ENCODE measurements around the gene MYCN. TPM values are rescaled to one million over a fixed set of nuclear protein-coding genes. Genes with fewer than 3 reads are reported as not detected.

MYCN gene
- total and polyA plus RNA-seq, 2 donors (not counting 1 experiment from before 2014, with no cell fraction given): not detected

DNA sequence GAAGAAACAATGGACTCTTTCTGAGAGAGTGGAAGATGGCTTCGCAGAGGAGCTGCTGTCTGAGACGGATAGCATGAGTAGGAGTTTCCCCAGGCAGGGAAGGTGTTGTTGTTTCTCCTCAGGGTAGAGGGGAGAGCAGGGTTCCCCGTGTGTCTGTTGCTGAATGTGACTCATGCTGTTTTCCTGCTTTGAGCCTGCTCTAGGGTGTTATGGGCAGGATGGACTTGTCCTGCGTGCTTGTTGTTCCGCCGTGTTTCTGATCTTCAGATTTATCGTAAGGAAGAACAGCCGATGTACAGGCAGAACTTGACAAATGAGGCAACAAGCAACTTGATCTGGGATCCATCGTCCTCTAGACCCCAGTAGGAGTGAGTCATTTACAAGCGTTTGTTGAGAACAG lies 19.7 kb upstream of the MYCN start:
- Histone ChIP-seq H3K27ac (ENCODE audit: insufficient read depth, low read length) (no peak overlapping the region), H3K4me2 (ENCODE audit: extremely low read depth, insufficient read depth, low read length) (no peak overlapping the region), H4K20me1 (ENCODE audit: control insufficient read depth, extremely low read depth, insufficient read depth, low read length) (no peaks in the 10 kb centered on the region), H3K9ac (ENCODE audit: insufficient read depth, low read length) (no peak overlapping the region), H3K27me3 (ENCODE audit: control insufficient read depth, insufficient read depth, low read length) (no peaks in the 10 kb centered on the region), H3K36me3 (ENCODE audit: control insufficient read depth, insufficient read depth, low read length) (no peaks in the 10 kb centered on the region), H3K79me2 (ENCODE audit: control insufficient read depth, insufficient read depth, low read length) (no peaks in the 10 kb centered on the region), H3K4me3 (replicated peaks in 1 of 4; ENCODE audit: control extremely low read depth in 1 of 4, insufficient read depth in 1 of 4, low read depth in 3 of 4, low read length in 4 of 4) (no peak overlapping the region), H2AFZ (ENCODE audit: low read length) (no peak overlapping the region), H3K9me3 (ENCODE audit: control insufficient read depth, insufficient read depth, low read depth, low read length) (no peaks in the 10 kb centered on the region), H3K4me1 (ENCODE audit: control insufficient read depth, extremely low read depth, insufficient read depth, low read length) (no peaks in the 10 kb centered on the region)
- TF ChIP-seq CTCF (conservative IDR thresholded peaks at IDR 0.05 in 1 of 2, IDR thresholded peaks at IDR 0.05 in 1 of 2; ENCODE audit: low read depth in 1 of 2, low read length in 2 of 2): no peak
- no peak for TF ChIP-seq EZH2 (IDR thresholded peaks at IDR 0.05; ENCODE audit: low read length, missing control alignments)
- no peak for DNase-seq (ENCODE audit: low read depth in 2 of 2)

GRCh38 chr2:15923597-15923996 lies 16.8 kb upstream of the MYCN start:
- H3K4me2 ChIP-seq (ENCODE audit: extremely low read depth, insufficient read depth, low read length): no peak overlapping the region
- no peak overlapping the region for H3K27ac ChIP-seq (ENCODE audit: insufficient read depth, low read length)
- no peaks in the 10 kb centered on the region for H3K4me1 ChIP-seq (ENCODE audit: control insufficient read depth, extremely low read depth, insufficient read depth, low read length)
- no peaks in the 10 kb centered on the region for H3K9me3 ChIP-seq (ENCODE audit: control insufficient read depth, insufficient read depth, low read depth, low read length)
- no peak overlapping the region for H2AFZ ChIP-seq (ENCODE audit: low read length)
- H3K9ac ChIP-seq (ENCODE audit: insufficient read depth, low read length): no peak overlapping the region
- H4K20me1 ChIP-seq (ENCODE audit: control insufficient read depth, extremely low read depth, insufficient read depth, low read length): no peaks in the 10 kb centered on the region
- H3K4me3 ChIP-seq (replicated peaks in 1 of 4; ENCODE audit: control extremely low read depth in 1 of 4, insufficient read depth in 1 of 4, low read depth in 3 of 4, low read length in 4 of 4): no peak overlapping the region
- no peaks in the 10 kb centered on the region for H3K27me3 ChIP-seq (ENCODE audit: control insufficient read depth, insufficient read depth, low read length)
- no peaks in the 10 kb centered on the region for H3K36me3 ChIP-seq (ENCODE audit: control insufficient read depth, insufficient read depth, low read length)
- DNase-seq (ENCODE audit: low read depth in 2 of 2): no peak
- TF ChIP-seq CTCF (conservative IDR thresholded peaks at IDR 0.05 in 1 of 2, IDR thresholded peaks at IDR 0.05 in 1 of 2; ENCODE audit: low read depth in 1 of 2, low read length in 2 of 2) (no peak), EZH2 (IDR thresholded peaks at IDR 0.05; ENCODE audit: low read length, missing control alignments) (no peak)
- H3K79me2 ChIP-seq (ENCODE audit: control insufficient read depth, insufficient read depth, low read length): no peaks in the 10 kb centered on the region

DNA sequence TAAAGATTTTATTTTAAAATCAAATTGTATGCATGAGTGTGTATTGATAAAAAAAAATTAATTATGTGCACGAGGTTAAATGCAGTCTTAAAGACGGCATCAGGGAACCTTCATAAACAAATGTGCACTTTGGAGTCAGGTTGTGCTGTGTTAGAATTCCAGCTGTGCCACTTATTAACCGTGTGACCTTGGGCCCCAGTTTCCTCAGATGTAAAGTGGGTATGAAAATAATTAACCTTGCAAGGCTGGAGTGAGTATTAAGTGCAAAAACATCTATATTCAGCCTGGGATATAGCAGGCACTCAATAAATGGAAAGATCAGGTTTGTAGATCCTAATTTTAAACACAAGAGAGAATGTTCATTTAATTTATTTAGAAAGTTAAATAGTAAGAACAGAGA lies 14.5 kb upstream of the MYCN start:
- Histone ChIP-seq H2AFZ (ENCODE audit: low read length) (no peak overlapping the region), H3K9ac (ENCODE audit: insufficient read depth, low read length) (no peak overlapping the region), H3K27me3 (ENCODE audit: control insufficient read depth, insufficient read depth, low read length) (no peaks in the 10 kb centered on the region), H3K27ac (ENCODE audit: insufficient read depth, low read length) (no peak overlapping the region), H3K4me2 (ENCODE audit: extremely low read depth, insufficient read depth, low read length) (no peak overlapping the region), H3K9me3 (ENCODE audit: control insufficient read depth, insufficient read depth, low read depth, low read length) (no peaks in the 10 kb centered on the region), H4K20me1 (ENCODE audit: control insufficient read depth, extremely low read depth, insufficient read depth, low read length) (no peaks in the 10 kb centered on the region), H3K36me3 (ENCODE audit: control insufficient read depth, insufficient read depth, low read length) (no peaks in the 10 kb centered on the region), H3K79me2 (ENCODE audit: control insufficient read depth, insufficient read depth, low read length) (no peaks in the 10 kb centered on the region), H3K4me3 (replicated peaks in 1 of 4; ENCODE audit: control extremely low read depth in 1 of 4, insufficient read depth in 1 of 4, low read depth in 3 of 4, low read length in 4 of 4) (no peak overlapping the region), H3K4me1 (ENCODE audit: control insufficient read depth, extremely low read depth, insufficient read depth, low read length) (no peaks in the 10 kb centered on the region)
- TF ChIP-seq EZH2 (IDR thresholded peaks at IDR 0.05; ENCODE audit: low read length, missing control alignments): no peak
- no peak for TF ChIP-seq CTCF (conservative IDR thresholded peaks at IDR 0.05 in 1 of 2, IDR thresholded peaks at IDR 0.05 in 1 of 2; ENCODE audit: low read depth in 1 of 2, low read length in 2 of 2)
- DNase-seq (ENCODE audit: low read depth in 2 of 2): no peak

Data from fibroblast of lung (primary cell).